IPS-15b (cell line): ENCODE data around the gene CHEK2.
"Not testable (repeated sequence)": the region's sequence is repeated elsewhere in the genome, so short reads cannot be mapped to it uniquely, and the experiment has no call there.

Experiments
- H3K27me3 ChIP-seq: one replicate; pipeline ENCODE4 v1.6.1; 2013; ENCODE audit warnings: low read length; ENCODE audit not compliant: control insufficient read depth, insufficient read depth
- H3K36me3 ChIP-seq: one replicate; pipeline ENCODE4 v1.6.1; 2013; ENCODE audit warnings: low read length; ENCODE audit not compliant: control insufficient read depth, insufficient read depth
- H3K4me1 ChIP-seq: one replicate; pipeline ENCODE4 v1.6.1; 2013; ENCODE audit warnings: mild to moderate bottlenecking, low read length; ENCODE audit not compliant: control insufficient read depth, insufficient read depth
- H3K4me3 ChIP-seq: one replicate; pipeline ENCODE4 v1.5.1; 2013; ENCODE audit warnings: low read depth, low read length
- H3K9ac ChIP-seq: one replicate; pipeline ENCODE4 v1.6.1; 2013; ENCODE audit warnings: low read depth, mild to moderate bottlenecking, low read length
- H3K9me3 ChIP-seq: one replicate; pipeline ENCODE4 v1.6.1; 2013; ENCODE audit warnings: mild to moderate bottlenecking, low read length; ENCODE audit not compliant: control insufficient read depth, insufficient read depth

The CHEK2 gene

DNA sequence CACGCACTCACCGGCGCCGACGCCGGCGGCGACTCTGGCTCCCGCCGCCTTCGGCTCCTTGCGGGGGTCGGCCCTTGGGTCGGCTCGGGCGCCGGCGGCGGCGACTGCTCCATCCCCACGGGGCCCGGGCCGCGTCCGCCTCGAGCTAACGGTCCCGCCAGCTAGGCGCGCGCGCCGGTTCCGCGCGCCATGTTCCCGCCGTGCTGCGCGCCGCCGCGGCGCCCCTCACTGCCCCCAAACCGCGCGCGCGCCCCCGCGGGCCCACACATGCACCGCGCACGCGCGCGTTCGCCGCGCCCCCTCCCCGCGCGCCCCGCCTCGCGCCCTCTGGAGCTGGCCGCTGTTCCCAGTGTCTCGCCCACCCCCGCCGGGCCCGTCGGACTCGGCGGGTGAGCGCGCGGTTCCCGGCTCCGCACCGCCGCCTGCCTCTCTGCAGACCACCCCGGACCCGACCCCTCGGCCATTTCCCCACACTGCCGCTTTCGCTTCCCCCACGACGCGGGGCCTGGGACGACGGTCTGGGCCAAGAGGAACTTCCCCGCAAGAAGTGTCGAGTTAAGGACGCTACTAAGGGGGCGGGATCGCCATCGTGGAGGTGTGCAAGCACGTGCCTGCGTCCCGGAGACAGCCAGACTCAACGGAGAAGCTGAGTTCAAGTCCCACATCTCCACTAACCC lies 61.9 kb downstream of the CHEK2 start, which contains the start of gene TTC28:
Gene TTC28 (minus strand): TSS at position 230 of the 677 bp plus-strand sequence. CDS start 117 bp downstream, at position 113.
- peaks cover 12% of the 10 kb centered on the region for H3K27me3 ChIP-seq
- not testable (repeated sequence) for H3K36me3 ChIP-seq, H3K9me3 ChIP-seq, H3K4me1 ChIP-seq, H3K9ac ChIP-seq
- H3K4me3 ChIP-seq = peak within 1 kb of the TSS; percentile 65

DNA sequence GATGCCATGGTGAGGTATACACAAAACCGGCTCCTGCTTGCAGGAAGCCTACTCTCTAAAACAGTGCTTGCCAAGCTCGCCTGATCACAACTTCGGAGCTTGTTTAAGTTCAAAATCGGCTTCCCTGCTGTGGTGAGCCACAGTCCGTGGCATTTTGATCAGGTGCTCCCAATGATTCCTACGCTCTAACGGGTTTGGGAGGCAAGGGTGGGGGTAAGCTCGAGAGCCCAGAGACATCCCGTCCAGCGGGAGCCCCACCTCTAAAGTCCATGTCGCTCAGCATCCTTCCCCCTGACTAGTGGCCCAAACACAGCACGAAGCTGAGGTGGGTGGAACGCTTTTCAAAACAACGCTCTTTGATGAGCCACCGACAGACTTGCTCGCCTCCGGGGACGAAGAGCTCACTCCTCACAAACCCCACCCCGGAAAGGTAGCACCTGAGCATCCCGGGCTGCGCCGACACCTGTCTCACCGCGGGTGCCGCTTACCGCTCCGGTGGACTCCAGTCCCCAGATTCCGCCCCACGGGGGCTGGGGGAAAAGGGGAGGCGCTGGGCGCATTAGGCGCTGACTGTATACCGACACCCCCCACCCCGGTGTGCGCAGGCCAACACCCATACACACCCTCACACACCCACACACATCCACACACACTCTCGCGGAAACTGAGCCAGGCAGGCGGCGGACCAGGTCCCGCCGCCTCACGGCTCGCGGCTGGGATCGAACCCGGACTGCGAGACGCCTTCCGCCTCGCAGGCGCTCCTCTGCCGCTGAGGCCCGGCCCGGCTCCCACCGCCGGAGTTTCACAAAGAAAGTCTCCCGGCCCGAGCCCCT lies 62.6 kb downstream of the CHEK2 start:
- H3K9ac ChIP-seq, H3K9me3 ChIP-seq, H3K36me3 ChIP-seq, H3K4me1 ChIP-seq: not testable (repeated sequence)
- peaks cover 12% of the 10 kb centered on the region for H3K27me3 ChIP-seq
- peak overlapping the region; percentile 65 for H3K4me3 ChIP-seq

DNA sequence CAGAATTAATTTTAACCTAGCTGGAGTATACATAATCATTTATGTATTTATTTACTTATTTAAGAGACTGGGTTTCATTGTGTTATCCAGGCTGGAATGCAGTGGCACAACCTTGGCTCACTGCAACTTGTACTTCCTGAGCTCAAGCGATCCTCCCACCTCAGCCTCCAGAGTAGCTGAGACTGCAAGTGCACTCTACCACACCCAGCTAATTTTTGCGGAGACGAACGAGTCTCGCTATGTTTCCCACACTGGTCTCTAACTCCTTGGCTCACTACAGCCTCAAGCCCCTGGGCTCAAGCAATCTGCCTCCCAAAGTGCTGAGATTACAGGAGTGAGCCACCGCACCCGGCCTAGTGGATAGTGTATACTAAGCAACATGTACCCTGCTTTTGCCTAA lies 63.5 kb downstream of the CHEK2 start:
- H3K27me3 ChIP-seq = peaks cover 12% of the 10 kb centered on the region
- not testable (repeated sequence) for H3K9me3 ChIP-seq, H3K36me3 ChIP-seq, H3K9ac ChIP-seq, H3K4me3 ChIP-seq, H3K4me1 ChIP-seq

- H3K4me3 ChIP-seq = no peak overlapping the region
- no peak overlapping the region for H3K9ac ChIP-seq
- no peaks in the 10 kb centered on the region for H3K4me1 ChIP-seq
- no peaks in the 10 kb centered on the region for H3K9me3 ChIP-seq
- H3K27me3 ChIP-seq = peaks cover 6% of the 10 kb centered on the region
- H3K36me3 ChIP-seq = no peaks in the 10 kb centered on the region
Measured at GRCh38 chr22:28674121-28674563, 67.5 kb downstream of the CHEK2 start.

DNA sequence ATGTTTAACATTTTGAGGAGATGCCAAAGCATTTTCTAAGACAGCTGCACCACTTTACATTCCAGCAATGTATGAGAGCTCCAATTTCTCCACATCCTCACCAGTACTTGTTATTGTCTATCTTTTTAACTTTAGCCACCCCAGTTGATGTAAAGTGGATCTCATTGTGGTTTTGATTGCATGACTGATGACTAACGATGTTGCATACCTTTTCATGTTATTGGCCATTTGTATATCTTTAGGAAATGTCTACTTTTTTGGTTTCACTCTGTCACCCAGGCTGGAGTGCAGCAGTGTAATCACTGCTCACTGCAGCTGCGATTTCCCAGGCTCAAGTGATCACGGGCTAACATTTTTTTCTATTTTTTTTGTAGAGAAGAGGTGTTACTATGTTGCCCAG lies 70.9 kb downstream of the CHEK2 start:
- H3K9ac ChIP-seq = no peak overlapping the region
- H3K4me1 ChIP-seq = no peaks in the 10 kb centered on the region
- no peak overlapping the region for H3K4me3 ChIP-seq
- no peaks in the 10 kb centered on the region for H3K27me3 ChIP-seq
- no peaks in the 10 kb centered on the region for H3K9me3 ChIP-seq
- no peaks in the 10 kb centered on the region for H3K36me3 ChIP-seq

GRCh38 chr22:28670161-28670560 lies 71.5 kb downstream of the CHEK2 start:
- Histone ChIP-seq H3K4me3 (no peak overlapping the region), H3K9me3 (no peaks in the 10 kb centered on the region), H3K36me3 (no peaks in the 10 kb centered on the region), H3K9ac (no peak overlapping the region), H3K4me1 (no peaks in the 10 kb centered on the region), H3K27me3 (no peaks in the 10 kb centered on the region)

- no peaks in the 10 kb centered on the region for H3K4me1 ChIP-seq
- no peak overlapping the region for H3K4me3 ChIP-seq
- no peak overlapping the region for H3K9ac ChIP-seq
- no peaks in the 10 kb centered on the region for H3K36me3 ChIP-seq
- H3K9me3 ChIP-seq = no peaks in the 10 kb centered on the region
- no peaks in the 10 kb centered on the region for H3K27me3 ChIP-seq
Measured at GRCh38 chr22:28669387-28669786, 72.2 kb downstream of the CHEK2 start.

DNA sequence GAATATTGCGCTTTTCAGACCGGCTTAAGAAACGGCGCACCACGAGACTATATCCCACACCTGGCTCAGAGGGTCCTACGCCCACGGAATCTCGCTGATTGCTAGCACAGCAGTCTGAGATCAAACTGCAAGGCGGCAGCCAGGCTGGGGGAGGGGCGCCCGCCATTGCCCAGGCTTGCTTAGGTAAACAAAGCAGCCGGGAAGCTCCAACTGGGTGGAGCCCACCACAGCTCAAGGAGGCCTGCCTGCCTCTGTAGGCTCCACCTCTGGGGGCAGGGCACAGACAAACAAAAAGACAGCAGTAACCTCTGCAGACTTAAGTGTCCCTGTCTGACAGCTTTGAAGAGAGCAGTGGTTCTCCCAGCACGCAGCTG lies 78.1 kb downstream of the CHEK2 start:
- H3K36me3 ChIP-seq, H3K4me3 ChIP-seq, H3K27me3 ChIP-seq, H3K9ac ChIP-seq, H3K9me3 ChIP-seq, H3K4me1 ChIP-seq: not testable (repeated sequence)

DNA sequence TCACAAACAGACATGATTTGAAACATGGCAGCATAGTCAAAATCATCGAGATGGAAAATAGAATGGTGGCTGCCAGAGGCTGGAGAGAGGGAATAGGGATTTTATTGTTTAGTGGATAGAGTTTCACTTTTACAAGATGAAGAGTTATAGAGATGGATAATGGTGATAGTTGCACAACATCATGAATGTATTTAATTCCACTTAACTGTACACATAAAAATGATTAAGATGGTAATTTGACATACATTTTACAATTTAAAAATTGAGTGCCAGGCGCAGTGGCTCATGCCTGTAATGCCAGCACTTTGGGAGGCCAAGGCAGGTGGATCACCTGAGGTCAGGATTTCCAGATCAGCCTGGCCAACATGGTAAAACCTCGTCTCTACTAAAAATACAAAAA lies 83.2 kb downstream of the CHEK2 start:
- no peak overlapping the region for H3K9ac ChIP-seq
- H3K4me1 ChIP-seq = no peaks in the 10 kb centered on the region
- H3K27me3 ChIP-seq = no peaks in the 10 kb centered on the region

DNA sequence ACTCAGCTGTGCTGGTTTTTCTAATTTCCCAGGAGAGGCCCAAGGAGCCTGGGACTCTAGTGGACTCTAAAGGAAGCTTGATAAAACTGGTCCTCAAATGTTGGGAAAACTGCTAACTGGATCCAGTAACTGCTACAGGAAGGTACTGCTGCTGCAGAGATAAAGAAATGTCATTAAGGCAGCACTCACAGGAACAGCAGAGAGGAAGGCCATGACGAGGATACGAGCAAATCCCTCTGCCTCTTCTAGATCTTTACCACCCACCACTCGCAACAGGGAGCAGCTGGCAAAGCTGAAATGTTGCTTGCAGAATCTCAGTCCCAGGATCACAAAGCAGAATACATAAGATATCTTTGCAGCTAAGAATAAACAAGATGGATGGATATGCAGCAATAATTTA lies 85.4 kb downstream of the CHEK2 start:
- Histone ChIP-seq H3K9ac (no peak overlapping the region), H3K27me3 (no peaks in the 10 kb centered on the region), H3K36me3 (no peaks in the 10 kb centered on the region), H3K9me3 (no peaks in the 10 kb centered on the region), H3K4me3 (no peak overlapping the region), H3K4me1 (no peaks in the 10 kb centered on the region)

More for the DNA sequence above, 83.2 kb downstream of the CHEK2 start:
- no peak overlapping the region for H3K4me3 ChIP-seq
- no peaks in the 10 kb centered on the region for H3K9me3 ChIP-seq
- H3K36me3 ChIP-seq = no peaks in the 10 kb centered on the region

DNA sequence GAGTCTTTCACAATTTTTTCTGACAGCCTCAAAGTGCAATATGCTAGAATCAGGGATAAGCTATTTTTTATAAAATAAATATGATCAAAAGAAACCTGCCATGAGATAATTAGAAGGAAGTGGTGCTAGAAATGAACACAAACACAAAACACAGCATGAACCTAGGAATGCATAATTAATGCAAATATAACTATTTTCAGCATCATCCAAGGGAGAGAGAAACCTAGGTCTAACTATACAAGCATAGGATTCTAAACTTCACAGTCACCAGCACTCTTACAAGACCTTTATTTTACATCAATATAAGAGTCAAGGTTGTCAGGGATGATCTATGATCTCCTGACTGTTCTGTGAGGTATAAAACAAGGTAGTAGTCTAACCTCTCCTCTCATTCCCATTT lies 91.2 kb downstream of the CHEK2 start:
- Histone ChIP-seq H3K9me3 (no peaks in the 10 kb centered on the region), H3K4me1 (no peaks in the 10 kb centered on the region), H3K9ac (no peak overlapping the region), H3K4me3 (no peak overlapping the region), H3K27me3 (no peaks in the 10 kb centered on the region), H3K36me3 (no peaks in the 10 kb centered on the region)

- H3K27me3 ChIP-seq = no peaks in the 10 kb centered on the region
Measured at GRCh38 chr22:28648792-28649191, 92.8 kb downstream of the CHEK2 start.

More at GRCh38 chr22:28648792-28649191, 92.8 kb downstream of the CHEK2 start:
- Histone ChIP-seq H3K9ac (no peak overlapping the region), H3K4me3 (no peak overlapping the region), H3K36me3 (no peaks in the 10 kb centered on the region), H3K4me1 (no peaks in the 10 kb centered on the region), H3K9me3 (no peaks in the 10 kb centered on the region)
